Lung (tissue), 12 donors: Measurements from ENCODE around the gene NIN. TPM values are rescaled to one million over a fixed set of nuclear protein-coding genes. Genes with fewer than 3 reads are reported as not detected.
"Not testable (repeated sequence)": the region's sequence is repeated elsewhere in the genome, so short reads cannot be mapped to it uniquely, and the experiment has no call there.

Experiments
- ATAC-seq: fragments of 200-7000 bp; cut with Tn5 transposase; one replicate; pipeline ENCODE4 v1.9.1; 2020; ENCODE audit warnings: moderate number of reproducible peaks; ENCODE audit not compliant: insufficient read depth, low FRiP score
- DNase-seq, 3 donors: peaks; one replicate each; pipeline ENCODE4 v3.0.0-alpha.2; 2013 to 2017
- H3K27ac ChIP-seq, 2 donors: one replicate each; pipeline ENCODE4 v1.5.1; 2013; ENCODE audit warnings: mild to moderate bottlenecking in 2 of 2, moderate library complexity in 2 of 2, control low read depth in 1 of 2, inconsistent platforms in 1 of 2, low read depth in 1 of 2, low read length in 1 of 2
- H3K27me3 ChIP-seq, 3 donors: one replicate each; pipeline ENCODE4 v1.5.1; 2013; ENCODE audit warnings: low read length in 2 of 3; ENCODE audit not compliant: control insufficient read depth in 3 of 3, insufficient read depth in 3 of 3
- H3K36me3 ChIP-seq, 4 donors: one replicate each; pipeline ENCODE4 v1.5.1; 2013; ENCODE audit warnings: low read length in 4 of 4, mild to moderate bottlenecking in 1 of 4, moderate library complexity in 1 of 4; ENCODE audit not compliant: control insufficient read depth in 4 of 4, insufficient read depth in 4 of 4
- H3K4me1 ChIP-seq, 5 donors: one replicate each; pipeline ENCODE4 v1.5.1; 2013; ENCODE audit warnings: low read length in 5 of 5, mild to moderate bottlenecking in 2 of 5, moderate library complexity in 1 of 5; ENCODE audit not compliant: control insufficient read depth in 5 of 5, insufficient read depth in 5 of 5
- H3K4me3 ChIP-seq: one replicate; pipeline ENCODE4 v1.5.1; 2013; ENCODE audit warnings: mild to moderate bottlenecking, control low read depth, moderate library complexity
- H3K9ac ChIP-seq, 2 donors: one replicate each; pipeline ENCODE4 v1.5.1; 2013; ENCODE audit warnings: low read length in 2 of 2, control low read depth in 1 of 2; ENCODE audit not compliant: insufficient read depth in 1 of 2
- H3K9me3 ChIP-seq, 4 donors: one replicate each; pipeline ENCODE4 v1.5.1; 2013; ENCODE audit warnings: low read length in 3 of 4, mild to moderate bottlenecking in 1 of 4, moderate library complexity in 1 of 4; ENCODE audit not compliant: control insufficient read depth in 4 of 4, insufficient read depth in 3 of 4
- CTCF ChIP-seq: IDR thresholded peaks from 2 replicates; pipeline ENCODE4 v1.5.1; 2012; ENCODE audit warnings: mild to moderate bottlenecking; ENCODE audit errors: control extremely low read depth, extremely low read depth
- WGBS, 2 donors: extraction: QIAGEN DNeasy Blood & Tissue Kit; methylation state at CpG; one replicate each; pipeline ENCODE4 v1.1.7; 2013; 5-methylcytosine and 5-hydroxymethylcytosine counted together
- polyA plus RNA-seq, 2 donors: library from polyadenylated mRNA; stranded (reverse); fragments of 200-250 nt; gene quantifications; one replicate each; pipeline ENCODE4 v1.2.1, GENCODE V29; 2013
- total RNA-seq, 2 donors: library from RNA; depleted of rRNA in 1 of 2; stranded (reverse); fragments of >200 nt in 1 of 2; gene quantifications; one replicate each; pipeline ENCODE4 v1.2.1, GENCODE V29; 2014 to 2021
- donor health status: control.
- donor health status: control.
- donor health status: Bipolar disorder and iron deficiency.
- donor health status: healthy.
- donor health status: DM: yes; HTN: yes; CAD: no.

The NIN gene
- total and polyA plus RNA-seq, 4 donors: 5.2 to 38.6 (median 24.2) TPM

- DNase-seq: no peak
- Histone ChIP-seq H3K27me3 (no peaks in the 10 kb centered on the region), H3K9me3 (no peaks in the 10 kb centered on the region), H3K4me1 (peaks cover 0 to 7% (median 2%) of the 10 kb centered on the region in 5 donors), H3K4me3 (no peak overlapping the region), H3K36me3 (no peaks in the 10 kb centered on the region), H3K27ac (peak overlapping the region in 1 of 2 donors; percentile 61), H3K9ac (no peak overlapping the region)
- no peak for TF ChIP-seq CTCF
- ATAC-seq: no peak
- 58 to 64% methylated on average over 6 of the region's 6 CpGs for WGBS, 2 donors
These were observed 14.4 kb downstream of the NIN start for GRCh38 chr14:50816395-50817047.

GRCh38 chr14:50815526-50815925 is 15.4 kb downstream of the NIN start:
- not testable (repeated sequence) for DNase-seq, H3K27ac ChIP-seq, H3K9me3 ChIP-seq, H3K4me3 ChIP-seq, H3K36me3 ChIP-seq, ATAC-seq, H3K4me1 ChIP-seq, H3K9ac ChIP-seq, H3K27me3 ChIP-seq
- WGBS, 2 donors: 96 to 98% methylated on average over 5 of the region's 5 CpGs

- not testable (repeated sequence) for H3K9me3 ChIP-seq, H3K4me1 ChIP-seq, H3K27ac ChIP-seq, DNase-seq, H3K9ac ChIP-seq, ATAC-seq, H3K27me3 ChIP-seq, H3K36me3 ChIP-seq, H3K4me3 ChIP-seq
- WGBS, 2 donors: 98 to 100% methylated on average over 1 of the region's 1 CpG
These were observed 15.9 kb downstream of the NIN start for GRCh38 chr14:50815058-50815457.

GRCh38 chr14:50814161-50814560 is 16.8 kb downstream of the NIN start:
- Histone ChIP-seq H3K27me3 (no peaks in the 10 kb centered on the region), H3K27ac (no peak overlapping the region), H3K4me3 (no peak overlapping the region), H3K9me3 (no peaks in the 10 kb centered on the region), H3K9ac (no peak overlapping the region), H3K4me1 (peaks cover 0 to 7% (median 2%) of the 10 kb centered on the region in 5 donors), H3K36me3 (no peaks in the 10 kb centered on the region)
- no peak for TF ChIP-seq CTCF
- no peak for DNase-seq
- ATAC-seq: no peak
- 83 to 88% methylated on average over 3 of the region's 3 CpGs for WGBS, 2 donors
